ENCODE data around the gene CORO7.

DNA sequence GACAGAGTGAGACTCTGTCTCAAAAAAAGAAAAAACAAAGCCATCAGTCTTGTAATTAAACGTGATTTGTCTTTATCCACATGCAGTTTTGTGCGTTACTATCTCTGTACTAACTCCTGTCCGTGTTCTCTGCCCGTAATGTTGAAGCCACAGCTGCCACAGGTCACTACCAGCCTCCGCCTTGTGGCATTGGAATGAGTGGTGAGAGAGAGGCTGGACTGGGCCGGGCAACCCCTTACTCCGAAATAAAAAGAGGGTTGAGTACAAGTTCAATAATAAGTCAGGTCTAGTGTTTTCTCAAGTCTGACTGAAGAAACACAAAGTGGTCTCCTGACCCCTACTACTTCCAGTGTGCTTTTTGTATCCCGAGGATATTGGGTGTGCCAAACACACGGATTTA is 14.6 kb upstream of the CORO7 start:
- TF ChIP-seq POLR2A (IDR thresholded peaks at IDR 0.05; ENCODE audit: low read length) (no peak), JUN (IDR thresholded peaks at IDR 0.05) (no peak), FOSB (CRISPR knock-in tag; IDR thresholded peaks at IDR 0.05) (no peak), ESRRA (IDR thresholded peaks at IDR 0.05; ENCODE audit: borderline replicate concordance, low read length) (no peak), JUNB (IDR thresholded peaks at IDR 0.05) (no peak), RNF2 (IDR thresholded peaks at IDR 0.05; ENCODE audit: borderline replicate concordance, low read depth) (no peak), CBX8 (IDR thresholded peaks at IDR 0.05) (no peak), EHMT2 (IDR thresholded peaks at IDR 0.05; ENCODE audit: low read depth) (no peak), SMC3 (IDR thresholded peaks at IDR 0.05) (no peak)
- TF ChIP-seq, protein P1, sequence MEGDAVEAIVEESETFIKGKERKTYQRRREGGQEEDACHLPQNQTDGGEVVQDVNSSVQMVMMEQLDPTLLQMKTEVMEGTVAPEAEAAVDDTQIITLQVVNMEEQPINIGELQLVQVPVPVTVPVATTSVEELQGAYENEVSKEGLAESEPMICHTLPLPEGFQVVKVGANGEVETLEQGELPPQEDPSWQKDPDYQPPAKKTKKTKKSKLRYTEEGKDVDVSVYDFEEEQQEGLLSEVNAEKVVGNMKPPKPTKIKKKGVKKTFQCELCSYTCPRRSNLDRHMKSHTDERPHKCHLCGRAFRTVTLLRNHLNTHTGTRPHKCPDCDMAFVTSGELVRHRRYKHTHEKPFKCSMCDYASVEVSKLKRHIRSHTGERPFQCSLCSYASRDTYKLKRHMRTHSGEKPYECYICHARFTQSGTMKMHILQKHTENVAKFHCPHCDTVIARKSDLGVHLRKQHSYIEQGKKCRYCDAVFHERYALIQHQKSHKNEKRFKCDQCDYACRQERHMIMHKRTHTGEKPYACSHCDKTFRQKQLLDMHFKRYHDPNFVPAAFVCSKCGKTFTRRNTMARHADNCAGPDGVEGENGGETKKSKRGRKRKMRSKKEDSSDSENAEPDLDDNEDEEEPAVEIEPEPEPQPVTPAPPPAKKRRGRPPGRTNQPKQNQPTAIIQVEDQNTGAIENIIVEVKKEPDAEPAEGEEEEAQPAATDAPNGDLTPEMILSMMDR (IDR thresholded peaks at IDR 0.05) = no peak
- TF ChIP-seq, protein P2, sequence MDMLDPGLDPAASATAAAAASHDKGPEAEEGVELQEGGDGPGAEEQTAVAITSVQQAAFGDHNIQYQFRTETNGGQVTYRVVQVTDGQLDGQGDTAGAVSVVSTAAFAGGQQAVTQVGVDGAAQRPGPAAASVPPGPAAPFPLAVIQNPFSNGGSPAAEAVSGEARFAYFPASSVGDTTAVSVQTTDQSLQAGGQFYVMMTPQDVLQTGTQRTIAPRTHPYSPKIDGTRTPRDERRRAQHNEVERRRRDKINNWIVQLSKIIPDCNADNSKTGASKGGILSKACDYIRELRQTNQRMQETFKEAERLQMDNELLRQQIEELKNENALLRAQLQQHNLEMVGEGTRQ (IDR thresholded peaks at IDR 0.05) = no peak

Data from A549 (cell line).